Adrenal gland (tissue), 12 donors: Measurements from ENCODE around the gene PRKCB. TPM values are rescaled to one million over a fixed set of nuclear protein-coding genes. Genes with fewer than 3 reads are reported as not detected.
"Not testable (repeated sequence)": the region's sequence is repeated elsewhere in the genome, so short reads cannot be mapped to it uniquely, and the experiment has no call there.

Experiments
- DNase-seq, 7 donors: peaks; one replicate each; pipeline ENCODE4 v3.0.0-alpha.2; 2019 to 2020
- H3K27ac ChIP-seq, 5 donors: fragments of 200-600 bp; sonication (generic) in 4 of 5; 1 replicate in 3 of 5; 2 replicates in 2 of 5; pipeline versions ENCODE4 v1.5.1 to v1.8.0; 2016 to 2020; ENCODE audit warnings: mild to moderate bottlenecking in 1 of 5
- H3K27me3 ChIP-seq: fragments of 200-600 bp; 2 replicates; pipeline ENCODE4 v1.8.0; 2021
- H3K36me3 ChIP-seq, 2 donors: fragments of 200-600 bp; replicated peaks in 1 of 2; 1 replicate in 1 of 2; 2 replicates in 1 of 2; pipeline versions ENCODE4 v1.5.1 to v1.8.0; 2018 to 2022
- H3K4me1 ChIP-seq, 2 donors: fragments of 200-600 bp; replicated peaks in 1 of 2; 1 replicate in 1 of 2; 2 replicates in 1 of 2; pipeline versions ENCODE4 v1.5.1 to v1.8.0; 2018 to 2021
- H3K4me3 ChIP-seq, 4 donors: fragments of 200-600 bp; sonication (generic) in 3 of 4; one replicate each; pipeline ENCODE4 v1.5.1; 2016 to 2018
- H3K9me3 ChIP-seq, 3 donors: fragments of 200-600 bp; sonication (generic) in 1 of 3; replicated peaks in 1 of 3; 1 replicate in 2 of 3; 2 replicates in 1 of 3; pipeline versions ENCODE4 v1.5.1 to v1.8.0; 2016 to 2021
- CTCF ChIP-seq, 6 experiments: fragments of 450-650 bp in 4 of 6; fragments of 200-600 bp in 2 of 6; sonication (generic) in 1 of 6; IDR thresholded peaks; 1 replicate in 5 of 6; 2 replicates in 1 of 6; pipeline versions ENCODE4 v1.5.1 to v1.8.0; 2016 to 2021; ENCODE audit warnings: antibody characterized with exemption in 6 of 6, mild to moderate bottlenecking in 2 of 6, moderate library complexity in 1 of 6
- POLR2A ChIP-seq, 2 donors: fragments of 450-650 bp; IDR thresholded peaks; one replicate each; pipeline ENCODE4 v1.6.1; 2017; ENCODE audit warnings: antibody characterized with exemption in 2 of 2, mild to moderate bottlenecking in 2 of 2, moderate library complexity in 1 of 2
- WGBS, 4 donors: extraction: QIAGEN DNeasy Blood & Tissue Kit in 2 of 4; methylation state at CpG; one replicate each; pipeline versions ENCODE4 v1.1.5 to v1.1.7; 2013 to 2017; 5-methylcytosine and 5-hydroxymethylcytosine counted together
- intact Hi-C, 2 donors: fragments of 100-400 bp; cut with DNase I; formaldehyde crosslinking; loops; one replicate each; pipeline versions ENCODE4 v1.14.1 to v1.15.0; 2022 to 2023
- polyA plus RNA-seq, 3 donors: library from polyadenylated mRNA; stranded (reverse); fragments of 200-250 nt in 2 of 3; fragments of 350-450 nt in 1 of 3; fragmentation: Illumina TruSeq in 1 of 3; extraction: RNeasy Lipid Tissue Mini Kit (QIAGEN cat#74804) in 1 of 3; gene quantifications; one replicate each; pipeline ENCODE4 v1.2.3, GENCODE V29; 2013 to 2014
- total RNA-seq, 9 donors: library from RNA; depleted of rRNA in 4 of 9; stranded (reverse); fragments of >200 nt in 4 of 9; fragments of 120-200 nt in 1 of 9; fragmentation: NEBNext Ultra II Directional in 1 of 9; extraction: Animal tissue kit (Norgen Biotek cat#: 25700) in 1 of 9; gene quantifications; one replicate each; pipeline versions ENCODE4 v1.1.0 to v1.2.4, GENCODE V29; 2013 to 2023
- donor health status: healthy with polysubstance abuse.
- donor health status: Bipolar disorder and iron deficiency.
- donor health status: DM: yes; HTN: yes; CAD: no.
- donor health status: DM: no; HTN: no; CAD: no.
- donor health status: DM: no; HTN: no; CAD: no.
- donor health status: DM: yes; HTN: yes; CAD: no.

Gene PRKCB
- total and polyA plus RNA-seq, 12 donors: 0.54 to 8.0 (median 3.0) TPM

- H3K4me1 ChIP-seq: no peaks in the 10 kb centered on the region
- intact Hi-C loops: no loop called here
- H3K36me3 ChIP-seq: no peaks in the 10 kb centered on the region
- H3K9me3 ChIP-seq: no peaks in the 10 kb centered on the region
- H3K27ac ChIP-seq: no peak overlapping the region
- no peak for DNase-seq
- no peaks in the 10 kb centered on the region for H3K27me3 ChIP-seq
- 58 to 72% (median 64%) methylated on average over 1 of the region's 1 CpG for WGBS, 4 donors
- H3K4me3 ChIP-seq: no peak overlapping the region
- TF ChIP-seq POLR2A (IDR thresholded peaks at IDR 0.05) (no peak), CTCF (IDR thresholded peaks at IDR 0.05) (no peak)
Observed at GRCh38 chr16:24094660-24095059, 258.9 kb downstream of the PRKCB start.

- Histone ChIP-seq H3K9me3 (no peaks in the 10 kb centered on the region), H3K36me3 (no peaks in the 10 kb centered on the region), H3K4me1 (no peaks in the 10 kb centered on the region), H3K27ac (no peak overlapping the region), H3K4me3 (no peak overlapping the region), H3K27me3 (no peaks in the 10 kb centered on the region)
- 45 to 63% (median 52%) methylated on average over 2 of the region's 2 CpGs for WGBS, 4 donors
- TF ChIP-seq CTCF (IDR thresholded peaks at IDR 0.05) (no peak), POLR2A (IDR thresholded peaks at IDR 0.05) (no peak)
- intact Hi-C loops: no loop called here
- DNase-seq: no peak
Observed at GRCh38 chr16:24098896-24099295, 263.1 kb downstream of the PRKCB start.

GRCh38 chr16:24101431-24101830, 265.6 kb downstream of the PRKCB start:
- WGBS, 4 donors: 57 to 65% (median 61%) methylated on average over 2 of the region's 2 CpGs
- intact Hi-C loops: no loop called here
- no peak overlapping the region for H3K27ac ChIP-seq
- DNase-seq: no peak
- H3K36me3 ChIP-seq: no peaks in the 10 kb centered on the region
- H3K4me3 ChIP-seq: no peak overlapping the region
- H3K4me1 ChIP-seq: no peaks in the 10 kb centered on the region
- TF ChIP-seq POLR2A (IDR thresholded peaks at IDR 0.05): no peak
- TF ChIP-seq CTCF (IDR thresholded peaks at IDR 0.05): no peak
- no peaks in the 10 kb centered on the region for H3K27me3 ChIP-seq
- H3K9me3 ChIP-seq: no peaks in the 10 kb centered on the region

GRCh38 chr16:24102209-24102660, 266.5 kb downstream of the PRKCB start:
- Histone ChIP-seq H3K27me3 (no peaks in the 10 kb centered on the region), H3K4me3 (no peak overlapping the region), H3K27ac (no peak overlapping the region), H3K4me1 (no peaks in the 10 kb centered on the region), H3K36me3 (no peaks in the 10 kb centered on the region), H3K9me3 (no peaks in the 10 kb centered on the region)
- intact Hi-C loops: no loop called here
- no peak for DNase-seq
- TF ChIP-seq CTCF (IDR thresholded peaks at IDR 0.05): no peak
- TF ChIP-seq POLR2A (IDR thresholded peaks at IDR 0.05): no peak
- 57 to 73% (median 62%) methylated on average over 4 of the region's 4 CpGs for WGBS, 4 donors

- H3K27me3 ChIP-seq, H3K4me3 ChIP-seq, H3K9me3 ChIP-seq, DNase-seq, H3K4me1 ChIP-seq, H3K36me3 ChIP-seq, intact Hi-C loops, H3K27ac ChIP-seq: not testable (repeated sequence)
- WGBS, 4 donors: 83 to 91% (median 89%) methylated on average over 2 of the region's 2 CpGs
Observed at GRCh38 chr16:24105471-24105870, 269.7 kb downstream of the PRKCB start.

GRCh38 chr16:24108090-24108489, 272.3 kb downstream of the PRKCB start:
- intact Hi-C loops: not testable (repeated sequence)

More at GRCh38 chr16:24108090-24108489, 272.3 kb downstream of the PRKCB start:
- not testable (repeated sequence) for H3K27me3 ChIP-seq, H3K9me3 ChIP-seq, H3K36me3 ChIP-seq, H3K4me3 ChIP-seq, DNase-seq, H3K27ac ChIP-seq, H3K4me1 ChIP-seq
- WGBS, 4 donors: 71 to 83% (median 76%) methylated on average over 1 of the region's 1 CpG
